ENCODE measurements around the gene SPOCK1. TPM values are rescaled to one million over a fixed set of nuclear protein-coding genes. Genes with fewer than 3 reads are reported as not detected.

Gene SPOCK1
- total and polyA plus RNA-seq, 10 donors, result 0.50 to 17.0 (median 6.6) TPM

DNA sequence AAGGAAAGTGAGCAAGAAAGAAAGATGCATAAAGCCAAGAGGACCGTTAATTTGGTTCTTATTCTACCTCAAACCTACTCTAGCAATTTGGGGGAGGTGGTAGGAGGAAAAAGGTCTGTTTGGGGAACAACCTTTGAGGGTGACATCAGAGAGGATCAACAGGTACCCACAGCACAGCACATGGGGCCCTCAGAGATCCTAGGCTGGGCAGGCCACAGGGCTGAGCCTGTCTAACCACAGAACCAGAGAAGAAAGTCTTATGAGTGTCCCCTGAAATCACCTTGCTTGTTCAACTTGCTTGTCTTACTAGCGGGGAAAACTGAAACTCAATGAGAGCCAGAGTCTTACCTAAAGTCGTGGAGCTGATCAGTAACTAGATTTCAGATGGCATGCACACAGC is 385.2 kb downstream of the SPOCK1 start:
- no peaks in the 10 kb centered on the region for H3K36me3 ChIP-seq
- intact Hi-C loops (cut with DNase I; ENCODE audit: low total_unique reads), result no loop called here
- no peak for DNase-seq
- peaks cover 0 to 5% (median 0%) of the 10 kb centered on the region in 6 donors for H3K4me1 ChIP-seq
- H3K27me3 ChIP-seq (replicated peaks in 1 of 7), result no peaks in the 10 kb centered on the region
- TF ChIP-seq POLR2AphosphoS5 (IDR thresholded peaks at IDR 0.05) (no peak), POLR2A (IDR thresholded peaks at IDR 0.05) (no peak)
- TF ChIP-seq, protein P1, sequence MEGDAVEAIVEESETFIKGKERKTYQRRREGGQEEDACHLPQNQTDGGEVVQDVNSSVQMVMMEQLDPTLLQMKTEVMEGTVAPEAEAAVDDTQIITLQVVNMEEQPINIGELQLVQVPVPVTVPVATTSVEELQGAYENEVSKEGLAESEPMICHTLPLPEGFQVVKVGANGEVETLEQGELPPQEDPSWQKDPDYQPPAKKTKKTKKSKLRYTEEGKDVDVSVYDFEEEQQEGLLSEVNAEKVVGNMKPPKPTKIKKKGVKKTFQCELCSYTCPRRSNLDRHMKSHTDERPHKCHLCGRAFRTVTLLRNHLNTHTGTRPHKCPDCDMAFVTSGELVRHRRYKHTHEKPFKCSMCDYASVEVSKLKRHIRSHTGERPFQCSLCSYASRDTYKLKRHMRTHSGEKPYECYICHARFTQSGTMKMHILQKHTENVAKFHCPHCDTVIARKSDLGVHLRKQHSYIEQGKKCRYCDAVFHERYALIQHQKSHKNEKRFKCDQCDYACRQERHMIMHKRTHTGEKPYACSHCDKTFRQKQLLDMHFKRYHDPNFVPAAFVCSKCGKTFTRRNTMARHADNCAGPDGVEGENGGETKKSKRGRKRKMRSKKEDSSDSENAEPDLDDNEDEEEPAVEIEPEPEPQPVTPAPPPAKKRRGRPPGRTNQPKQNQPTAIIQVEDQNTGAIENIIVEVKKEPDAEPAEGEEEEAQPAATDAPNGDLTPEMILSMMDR (IDR thresholded peaks at IDR 0.05 in 8 of 11, conservative IDR thresholded peaks at IDR 0.05 in 3 of 11), result no peak
- no peak overlapping the region for H3K4me3 ChIP-seq
- H3K9me3 ChIP-seq, result no peaks in the 10 kb centered on the region
- 54 to 87% (median 67%) methylated on average over 3 of the region's 3 CpGs for WGBS, 5 donors
- no peak overlapping the region for H3K27ac ChIP-seq

DNA sequence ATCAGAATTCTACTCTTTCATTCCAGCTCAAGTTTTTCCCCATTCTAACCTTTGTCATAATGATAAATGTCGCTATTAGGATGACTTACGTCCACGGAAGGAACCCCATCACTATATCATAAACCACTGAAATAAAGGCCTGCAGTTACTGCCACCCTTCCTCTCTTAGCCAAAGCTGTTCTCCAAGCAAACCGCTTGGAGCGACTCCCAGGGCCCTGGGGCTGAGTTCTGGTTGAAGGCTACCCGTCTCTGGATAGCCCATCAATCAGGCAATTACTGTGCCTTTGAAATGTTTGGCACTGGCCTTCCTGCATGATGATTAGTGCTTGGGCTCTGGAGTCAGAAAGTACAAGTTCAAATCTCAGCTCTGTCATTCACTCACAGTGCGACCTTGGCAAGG is 386.0 kb downstream of the SPOCK1 start:
- no peak overlapping the region for H3K27ac ChIP-seq
- no peaks in the 10 kb centered on the region for H3K27me3 ChIP-seq (replicated peaks in 1 of 7)
- intact Hi-C loops (cut with DNase I; ENCODE audit: low total_unique reads), result no loop called here
- DNase-seq, result no peak
- TF ChIP-seq POLR2AphosphoS5 (IDR thresholded peaks at IDR 0.05) (no peak), POLR2A (IDR thresholded peaks at IDR 0.05) (no peak)
- TF ChIP-seq, protein P1 (IDR thresholded peaks at IDR 0.05 in 8 of 11, conservative IDR thresholded peaks at IDR 0.05 in 3 of 11), result no peak
- no peaks in the 10 kb centered on the region for H3K9me3 ChIP-seq
- H3K4me1 ChIP-seq, result peaks cover 0 to 5% (median 0%) of the 10 kb centered on the region in 6 donors
- 79 to 93% (median 82%) methylated on average over 7 of the region's 7 CpGs for WGBS, 5 donors
- H3K36me3 ChIP-seq, result no peaks in the 10 kb centered on the region
- H3K4me3 ChIP-seq, result no peak overlapping the region

DNA sequence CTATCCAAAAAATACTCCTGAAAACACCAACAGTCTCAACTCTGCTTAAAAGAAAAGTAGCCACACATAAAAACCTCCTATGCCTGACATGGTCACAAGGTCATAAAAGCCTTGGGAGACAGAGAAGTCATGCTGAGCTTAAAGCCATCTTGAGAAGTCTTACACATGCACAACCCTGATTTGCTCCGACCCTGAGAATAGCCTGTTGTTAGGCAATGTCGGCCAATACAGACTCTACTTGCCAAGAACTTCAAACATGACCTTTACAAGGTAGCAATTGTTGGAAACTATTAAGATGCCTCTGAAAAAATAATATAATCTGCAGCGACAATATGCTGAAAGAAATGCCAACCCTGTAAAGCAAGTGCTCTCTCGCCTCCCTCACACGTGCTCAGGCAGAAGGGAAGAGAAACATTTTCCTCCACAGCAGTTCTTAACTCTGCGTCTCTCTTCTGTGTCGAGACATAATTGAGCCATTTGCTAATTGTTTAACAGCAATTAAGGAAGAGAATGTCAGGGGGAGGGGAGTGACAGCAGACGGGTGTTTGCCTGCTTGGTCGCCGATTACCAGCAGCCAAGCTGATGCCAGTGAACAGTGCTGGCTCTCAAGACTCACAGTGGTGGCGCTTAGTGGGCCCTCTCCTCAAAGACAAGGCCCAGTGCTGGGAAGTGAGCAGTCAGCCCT is 393.6 kb downstream of the SPOCK1 start:
- DNase-seq, result no peak
- intact Hi-C loops (cut with DNase I; ENCODE audit: low total_unique reads), result no loop called here
- Histone ChIP-seq H3K9me3 (no peaks in the 10 kb centered on the region), H3K27ac (no peak overlapping the region), H3K4me3 (no peak overlapping the region), H3K36me3 (no peaks in the 10 kb centered on the region), H3K4me1 (no peaks in the 10 kb centered on the region), H3K27me3 (replicated peaks in 1 of 7) (no peaks in the 10 kb centered on the region)
- TF ChIP-seq POLR2A (IDR thresholded peaks at IDR 0.05) (no peak), POLR2AphosphoS5 (IDR thresholded peaks at IDR 0.05) (no peak)
- TF ChIP-seq, protein P1 (IDR thresholded peaks at IDR 0.05 in 8 of 11, conservative IDR thresholded peaks at IDR 0.05 in 3 of 11), result no peak
- WGBS, 5 donors, result 74 to 84% (median 82%) methylated on average over 10 to 11 of the region's 11 CpGs

DNA sequence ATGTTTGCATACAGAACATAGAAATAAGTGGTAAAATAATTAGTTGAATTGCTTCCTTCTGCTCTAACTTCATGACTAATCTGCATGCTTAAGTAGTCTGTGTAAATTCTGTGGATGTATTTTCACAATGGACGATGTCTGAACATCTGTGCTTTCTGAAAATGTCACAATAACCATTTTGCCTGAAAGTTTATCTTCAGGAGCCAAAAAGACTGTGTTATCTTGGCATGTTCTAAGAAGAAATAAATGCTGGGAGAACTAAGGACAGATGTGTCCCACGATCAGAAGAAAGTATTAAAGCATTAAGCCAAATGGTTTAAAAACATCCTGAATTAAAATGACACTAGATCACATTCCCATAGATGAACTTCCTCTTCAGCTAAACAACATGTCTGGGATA is 397.6 kb downstream of the SPOCK1 start:
- intact Hi-C loops (cut with DNase I; ENCODE audit: low total_unique reads), result no loop called here

More for the DNA sequence above, 397.6 kb downstream of the SPOCK1 start:
- DNase-seq, result no peak
- Histone ChIP-seq H3K9me3 (no peaks in the 10 kb centered on the region), H3K27me3 (replicated peaks in 1 of 7) (no peaks in the 10 kb centered on the region), H3K27ac (no peak overlapping the region), H3K4me3 (no peak overlapping the region), H3K36me3 (no peaks in the 10 kb centered on the region), H3K4me1 (no peaks in the 10 kb centered on the region)
- WGBS, 5 donors, result 49 to 78% (median 66%) methylated on average over 2 of the region's 2 CpGs
- TF ChIP-seq POLR2AphosphoS5 (IDR thresholded peaks at IDR 0.05), result no peak
- TF ChIP-seq, protein P1 (IDR thresholded peaks at IDR 0.05 in 8 of 11, conservative IDR thresholded peaks at IDR 0.05 in 3 of 11), result no peak
- no peak for TF ChIP-seq POLR2A (IDR thresholded peaks at IDR 0.05)
